HTERT RPE-1 (cell line): ENCODE data around the gene SYT12.

ENCODE experiments used
- in situ Hi-C: fragments of 300-500 bp; cut with MboI; formaldehyde crosslinking; loops from 4 replicates; pipeline ENCODE4 v1.14.3; 2020; ENCODE audit warnings: low sequenced_read_pairs

SYT12 gene

GRCh38 chr11:67098799-67099429 is 76.0 kb downstream of the SYT12 start:
- in situ Hi-C loops: no loop called here

- in situ Hi-C loops: no loop called here
These were observed 76.9 kb downstream of the SYT12 start for GRCh38 chr11:67099831-67100324.
